ENCODE results near the gene HS6ST2. TPM values are rescaled to one million over a fixed set of nuclear protein-coding genes. Genes with fewer than 3 reads are reported as not detected.

The HS6ST2 gene
- total RNA-seq, 2 experiments from 2014 or later, result 0.75 to 0.81 TPM

- CTCF ChIA-PET, result interaction anchor here (1.0 kb wide), 1 partner anchor 9 kb away, joined by 3 read pairs; no protein-coding TSS in a partner anchor
Measured at GRCh38 chrX:132741689-132742088, 216.7 kb downstream of the HS6ST2 start.

GRCh38 chrX:132740316-132741123, 217.9 kb downstream of the HS6ST2 start:
- H3K27me3 Mint-ChIP-seq, result no peaks in the 10 kb centered on the region
- no peaks in the 10 kb centered on the region for H3K9me3 Mint-ChIP-seq
- no peaks in the 10 kb centered on the region for H3K36me3 Mint-ChIP-seq
- ChIA-PET CTCF (interaction anchor here (0.7 to 1.3 kb wide), 7 partner anchors 10 to 930 kb away, joined by 3 to 7 read pairs (median 3); no protein-coding TSS in a partner anchor), POLR2A (no interaction called here)
- H3K4me3 Mint-ChIP-seq, result no peak overlapping the region
- no peak overlapping the region for H3K27ac Mint-ChIP-seq
- H3K4me1 Mint-ChIP-seq (ENCODE audit: low read depth), result peaks cover 24% of the 10 kb centered on the region
- intact Hi-C loops (cut with micrococcal nuclease), result loop anchor here (10.0 kb wide), 1 partner anchor 214 kb away; the partner anchor contains the start of gene HS6ST2
- DNase-seq, result no peak

More at GRCh38 chrX:132741689-132742088, 216.7 kb downstream of the HS6ST2 start:
- Mint-ChIP-seq H3K27me3 (no peaks in the 10 kb centered on the region), H3K9me3 (no peaks in the 10 kb centered on the region), H3K4me1 (ENCODE audit: low read depth) (peaks cover 24% of the 10 kb centered on the region), H3K4me3 (no peak overlapping the region), H3K27ac (no peak overlapping the region), H3K36me3 (no peaks in the 10 kb centered on the region)
- intact Hi-C loops (cut with micrococcal nuclease), result loop anchor here (10.0 kb wide), 1 partner anchor 213 kb away; the partner anchor contains the start of gene HS6ST2
- no peak for DNase-seq
- POLR2A ChIA-PET, result no interaction called here

- CTCF ChIA-PET, result interaction anchor here (1.1 kb wide), 1 partner anchor 267 kb away, joined by 3 read pairs; no protein-coding TSS in a partner anchor
- no peaks in the 10 kb centered on the region for H3K9me3 Mint-ChIP-seq
- H3K4me3 Mint-ChIP-seq, result no peak overlapping the region
- DNase-seq, result no peak
- H3K36me3 Mint-ChIP-seq, result no peaks in the 10 kb centered on the region
- peaks cover 27% of the 10 kb centered on the region for H3K4me1 Mint-ChIP-seq (ENCODE audit: low read depth)
- intact Hi-C loops (cut with micrococcal nuclease), result loop anchor here (2.0 to 10.0 kb wide), 3 partner anchors 62 to 924 kb away; partner anchors contain the start of gene RAP2C
- H3K27ac Mint-ChIP-seq, result no peak overlapping the region
- no peaks in the 10 kb centered on the region for H3K27me3 Mint-ChIP-seq
- POLR2A ChIA-PET, result interaction anchor here (2.0 kb wide), 1 partner anchor 37 kb away, joined by 10 read pairs; no protein-coding TSS in a partner anchor
Measured at GRCh38 chrX:132738951-132739350, 219.5 kb downstream of the HS6ST2 start.

- Mint-ChIP-seq H3K4me1 (ENCODE audit: low read depth) (peaks cover 26% of the 10 kb centered on the region), H3K27me3 (no peaks in the 10 kb centered on the region), H3K9me3 (no peaks in the 10 kb centered on the region), H3K27ac (peak overlapping the region; percentile 60), H3K4me3 (no peak overlapping the region), H3K36me3 (no peaks in the 10 kb centered on the region)
- CTCF ChIA-PET, result interaction anchor here (0.7 to 1.1 kb wide), 2 partner anchors 37 to 268 kb away, joined by 3 to 5 read pairs; no protein-coding TSS in a partner anchor
- DNase-seq, result peak; percentile 75
- POLR2A ChIA-PET, result interaction anchor here (1.0 to 2.0 kb wide), 2 partner anchors 12 to 38 kb away, joined by 3 to 10 read pairs; no protein-coding TSS in a partner anchor
- intact Hi-C loops (cut with micrococcal nuclease), result loop anchor here (2.0 to 10.0 kb wide), 3 partner anchors 61 to 923 kb away; partner anchors contain the start of gene RAP2C
Measured at GRCh38 chrX:132737743-132738142, 220.7 kb downstream of the HS6ST2 start.

GRCh38 chrX:132732236-132732635, 226.2 kb downstream of the HS6ST2 start:
- H3K27me3 Mint-ChIP-seq, result no peaks in the 10 kb centered on the region
- peaks cover 12% of the 10 kb centered on the region for H3K4me1 Mint-ChIP-seq (ENCODE audit: low read depth)
- no peaks in the 10 kb centered on the region for H3K36me3 Mint-ChIP-seq
- H3K9me3 Mint-ChIP-seq, result no peaks in the 10 kb centered on the region
- POLR2A ChIA-PET, result no interaction called here
- H3K4me3 Mint-ChIP-seq, result no peak overlapping the region
- intact Hi-C loops (cut with micrococcal nuclease), result loop anchor here (1.0 to 10.0 kb wide), 3 partner anchors 43 to 917 kb away; partner anchors contain the start of gene RAP2C
- no peak overlapping the region for H3K27ac Mint-ChIP-seq
- peak; percentile 9 for DNase-seq
- CTCF ChIA-PET, result interaction anchor here (0.6 kb wide), 1 partner anchor 246 kb away, joined by 4 read pairs; no protein-coding TSS in a partner anchor

GRCh38 chrX:132730726-132731125, 227.7 kb downstream of the HS6ST2 start:
- ChIA-PET CTCF (no interaction called here), POLR2A (no interaction called here)
- Mint-ChIP-seq H3K9me3 (no peaks in the 10 kb centered on the region), H3K4me3 (no peak overlapping the region), H3K36me3 (no peaks in the 10 kb centered on the region), H3K4me1 (ENCODE audit: low read depth) (peaks cover 8% of the 10 kb centered on the region), H3K27ac (no peak overlapping the region), H3K27me3 (no peaks in the 10 kb centered on the region)
- intact Hi-C loops (cut with micrococcal nuclease), result loop anchor here (10.0 kb wide), 2 partner anchors 516 to 916 kb away; partner anchors contain the start of gene RAP2C
- no peak for DNase-seq

GRCh38 chrX:132730266-132730665, 228.2 kb downstream of the HS6ST2 start:
- Mint-ChIP-seq H3K27ac (no peak overlapping the region), H3K4me3 (no peak overlapping the region), H3K4me1 (ENCODE audit: low read depth) (peaks cover 8% of the 10 kb centered on the region), H3K9me3 (no peaks in the 10 kb centered on the region), H3K36me3 (no peaks in the 10 kb centered on the region), H3K27me3 (no peaks in the 10 kb centered on the region)
- CTCF ChIA-PET, result no interaction called here
- POLR2A ChIA-PET, result no interaction called here
- intact Hi-C loops (cut with micrococcal nuclease), result loop anchor here (10.0 kb wide), 2 partner anchors 515 to 915 kb away; partner anchors contain the start of gene RAP2C
- no peak for DNase-seq

GRCh38 chrX:132728296-132728695, 230.1 kb downstream of the HS6ST2 start:
- Mint-ChIP-seq H3K36me3 (no peaks in the 10 kb centered on the region), H3K4me1 (ENCODE audit: low read depth) (peaks cover 5% of the 10 kb centered on the region), H3K4me3 (no peak overlapping the region), H3K9me3 (no peaks in the 10 kb centered on the region), H3K27ac (no peak overlapping the region), H3K27me3 (no peaks in the 10 kb centered on the region)
- POLR2A ChIA-PET, result no interaction called here
- intact Hi-C loops (cut with micrococcal nuclease), result no loop called here
- no peak for DNase-seq
- CTCF ChIA-PET, result no interaction called here

- H3K4me1 Mint-ChIP-seq (ENCODE audit: low read depth), result no peaks in the 10 kb centered on the region
- CTCF ChIA-PET, result no interaction called here
Measured at GRCh38 chrX:132718431-132718958, 239.9 kb downstream of the HS6ST2 start.

GRCh38 chrX:132716006-132716405, 242.4 kb downstream of the HS6ST2 start:
- H3K4me3 Mint-ChIP-seq, result no peak overlapping the region
- DNase-seq, result no peak
- no peaks in the 10 kb centered on the region for H3K9me3 Mint-ChIP-seq
- H3K27me3 Mint-ChIP-seq, result no peaks in the 10 kb centered on the region
- H3K36me3 Mint-ChIP-seq, result no peaks in the 10 kb centered on the region
- CTCF ChIA-PET, result no interaction called here
- POLR2A ChIA-PET, result no interaction called here
- intact Hi-C loops (cut with micrococcal nuclease), result no loop called here
- H3K4me1 Mint-ChIP-seq (ENCODE audit: low read depth), result no peaks in the 10 kb centered on the region
- no peak overlapping the region for H3K27ac Mint-ChIP-seq

More at GRCh38 chrX:132718431-132718958, 239.9 kb downstream of the HS6ST2 start:
- Mint-ChIP-seq H3K9me3 (no peaks in the 10 kb centered on the region), H3K27me3 (no peaks in the 10 kb centered on the region), H3K36me3 (no peaks in the 10 kb centered on the region), H3K27ac (no peak overlapping the region), H3K4me3 (no peak overlapping the region)
- intact Hi-C loops (cut with micrococcal nuclease), result no loop called here
- POLR2A ChIA-PET, result no interaction called here
- no peak for DNase-seq

GRCh38 chrX:132714913-132715312, 243.5 kb downstream of the HS6ST2 start:
- DNase-seq, result no peak
- intact Hi-C loops (cut with micrococcal nuclease), result no loop called here
- Mint-ChIP-seq H3K4me3 (no peak overlapping the region), H3K36me3 (no peaks in the 10 kb centered on the region), H3K9me3 (no peaks in the 10 kb centered on the region), H3K4me1 (ENCODE audit: low read depth) (no peaks in the 10 kb centered on the region), H3K27ac (no peak overlapping the region), H3K27me3 (no peaks in the 10 kb centered on the region)
- POLR2A ChIA-PET, result no interaction called here
- CTCF ChIA-PET, result no interaction called here

- intact Hi-C loops (cut with micrococcal nuclease), result no loop called here
- no peak overlapping the region for H3K27ac Mint-ChIP-seq
- H3K4me3 Mint-ChIP-seq, result no peak overlapping the region
- DNase-seq, result no peak
- H3K36me3 Mint-ChIP-seq, result no peaks in the 10 kb centered on the region
- H3K4me1 Mint-ChIP-seq (ENCODE audit: low read depth), result no peaks in the 10 kb centered on the region
- H3K9me3 Mint-ChIP-seq, result no peaks in the 10 kb centered on the region
- POLR2A ChIA-PET, result no interaction called here
- CTCF ChIA-PET, result no interaction called here
- no peaks in the 10 kb centered on the region for H3K27me3 Mint-ChIP-seq
Measured at GRCh38 chrX:132712350-132712749, 246.1 kb downstream of the HS6ST2 start.

Data from activated CD4-positive, alpha-beta memory T cell treated with anti-CD3 and anti-CD28 coated beads for 36 hours (primary cell).